ENCODE data around the gene CRYBB3. TPM values are rescaled to one million over a fixed set of nuclear protein-coding genes. Genes with fewer than 3 reads are reported as not detected.
"Not testable (repeated sequence)": the region's sequence is repeated elsewhere in the genome, so short reads cannot be mapped to it uniquely, and the experiment has no call there.

CRYBB3 gene
- total RNA-seq, 2 donors from 2014 or later: 0.78 TPM; not detected in 1

GRCh38 chr22:25204547-25204946 lies 4.9 kb downstream of the CRYBB3 start:
- H3K4me1 Mint-ChIP-seq (ENCODE audit: low read depth in 2 of 2); H3K36me3 Mint-ChIP-seq; H3K27ac Mint-ChIP-seq; H3K27me3 Mint-ChIP-seq; DNase-seq (ENCODE audit: low spot score); H3K4me3 Mint-ChIP-seq; ATAC-seq; H3K9me3 Mint-ChIP-seq: not testable (repeated sequence)

- Mint-ChIP-seq H3K27me3 (peaks cover 0 to 4% of the 10 kb centered on the region in 2 donors), H3K9me3 (no peaks in the 10 kb centered on the region), H3K4me1 (ENCODE audit: low read depth in 2 of 2) (no peaks in the 10 kb centered on the region), H3K27ac (no peak overlapping the region), H3K4me3 (no peak overlapping the region), H3K36me3 (no peaks in the 10 kb centered on the region)
- DNase-seq (ENCODE audit: low spot score): no peak
- no peak for ATAC-seq
These were observed 6.2 kb downstream of the CRYBB3 start for GRCh38 chr22:25205847-25206246.

GRCh38 chr22:25206998-25207397 lies 7.3 kb downstream of the CRYBB3 start:
- Mint-ChIP-seq H3K36me3 (no peaks in the 10 kb centered on the region), H3K27me3 (peaks cover 0 to 7% of the 10 kb centered on the region in 2 donors), H3K4me3 (no peak overlapping the region), H3K27ac (no peak overlapping the region), H3K9me3 (no peaks in the 10 kb centered on the region), H3K4me1 (ENCODE audit: low read depth in 2 of 2) (no peaks in the 10 kb centered on the region)
- ATAC-seq (no peak), DNase-seq (ENCODE audit: low spot score) (no peak)

GRCh38 chr22:25207553-25208157 lies 8.0 kb downstream of the CRYBB3 start:
- Mint-ChIP-seq H3K4me3 (no peak overlapping the region), H3K36me3 (no peaks in the 10 kb centered on the region), H3K4me1 (ENCODE audit: low read depth in 2 of 2) (no peaks in the 10 kb centered on the region), H3K9me3 (no peaks in the 10 kb centered on the region), H3K27me3 (peaks cover 0 to 11% of the 10 kb centered on the region in 2 donors), H3K27ac (no peak overlapping the region)
- DNase-seq (ENCODE audit: low spot score) (no peak), ATAC-seq (no peak)

GRCh38 chr22:25208328-25208727 lies 8.7 kb downstream of the CRYBB3 start:
- Mint-ChIP-seq H3K36me3 (no peaks in the 10 kb centered on the region), H3K27ac (no peak overlapping the region), H3K9me3 (no peaks in the 10 kb centered on the region), H3K4me1 (ENCODE audit: low read depth in 2 of 2) (no peaks in the 10 kb centered on the region), H3K27me3 (peaks cover 0 to 11% of the 10 kb centered on the region in 2 donors), H3K4me3 (no peak overlapping the region)
- no peak for ATAC-seq
- DNase-seq (ENCODE audit: low spot score): no peak

GRCh38 chr22:25208743-25209505 lies 9.3 kb downstream of the CRYBB3 start:
- Mint-ChIP-seq H3K27me3 (peaks cover 5 to 11% of the 10 kb centered on the region in 2 donors), H3K27ac (no peak overlapping the region), H3K4me1 (ENCODE audit: low read depth in 2 of 2) (no peaks in the 10 kb centered on the region), H3K9me3 (no peaks in the 10 kb centered on the region), H3K36me3 (no peaks in the 10 kb centered on the region), H3K4me3 (no peak overlapping the region)
- ATAC-seq (no peak), DNase-seq (ENCODE audit: low spot score) (no peak)

GRCh38 chr22:25210793-25211192 lies 11.1 kb downstream of the CRYBB3 start:
- Mint-ChIP-seq H3K4me1 (ENCODE audit: low read depth in 2 of 2) (no peaks in the 10 kb centered on the region), H3K36me3 (no peaks in the 10 kb centered on the region), H3K9me3 (no peaks in the 10 kb centered on the region), H3K4me3 (no peak overlapping the region), H3K27me3 (peaks cover 6 to 11% of the 10 kb centered on the region in 2 donors), H3K27ac (no peak overlapping the region)
- ATAC-seq (no peak), DNase-seq (ENCODE audit: low spot score) (no peak)

- H3K36me3 Mint-ChIP-seq: no peaks in the 10 kb centered on the region
- H3K27me3 Mint-ChIP-seq: peaks cover 14 to 17% of the 10 kb centered on the region in 2 donors
- no peak overlapping the region for H3K4me3 Mint-ChIP-seq
- no peaks in the 10 kb centered on the region for H3K4me1 Mint-ChIP-seq (ENCODE audit: low read depth in 2 of 2)
- DNase-seq (ENCODE audit: low spot score) (no peak), ATAC-seq (no peak)
- no peaks in the 10 kb centered on the region for H3K9me3 Mint-ChIP-seq
- no peak overlapping the region for H3K27ac Mint-ChIP-seq
These were observed 12.7 kb downstream of the CRYBB3 start for GRCh38 chr22:25212337-25212736.

- no peak for ATAC-seq
- peaks cover 14 to 16% of the 10 kb centered on the region in 2 donors for H3K27me3 Mint-ChIP-seq
- H3K9me3 Mint-ChIP-seq: no peaks in the 10 kb centered on the region
- H3K36me3 Mint-ChIP-seq: no peaks in the 10 kb centered on the region
- H3K4me3 Mint-ChIP-seq: no peak overlapping the region
- H3K4me1 Mint-ChIP-seq (ENCODE audit: low read depth in 2 of 2): no peaks in the 10 kb centered on the region
- no peak for DNase-seq (ENCODE audit: low spot score)
- no peak overlapping the region for H3K27ac Mint-ChIP-seq
These were observed 13.6 kb downstream of the CRYBB3 start for GRCh38 chr22:25213221-25213620.

GRCh38 chr22:25216230-25216629 lies 16.6 kb downstream of the CRYBB3 start:
- DNase-seq (ENCODE audit: low spot score) (no peak), ATAC-seq (no peak)
- H3K4me3 Mint-ChIP-seq: no peak overlapping the region
- H3K36me3 Mint-ChIP-seq: no peaks in the 10 kb centered on the region
- H3K4me1 Mint-ChIP-seq (ENCODE audit: low read depth in 2 of 2): no peaks in the 10 kb centered on the region
- no peaks in the 10 kb centered on the region for H3K9me3 Mint-ChIP-seq
- no peak overlapping the region for H3K27ac Mint-ChIP-seq
- H3K27me3 Mint-ChIP-seq: peaks cover 21 to 24% of the 10 kb centered on the region in 2 donors

GRCh38 chr22:25219211-25219689 lies 19.6 kb downstream of the CRYBB3 start, which contains the start of gene CRYBB2:
TSS of gene CRYBB2 (plus strand) at chr22:25219639. CDS start at chr22:25221430, 1,791 bp downstream.
- Mint-ChIP-seq H3K4me1 (ENCODE audit: low read depth in 2 of 2) (no peaks in the 10 kb centered on the region), H3K36me3 (no peaks in the 10 kb centered on the region), H3K27ac (no peak within 1 kb of the TSS), H3K27me3 (peaks cover 25 to 30% of the 10 kb centered on the region in 2 donors), H3K9me3 (no peaks in the 10 kb centered on the region), H3K4me3 (no peak within 1 kb of the TSS)
- ATAC-seq (no peak), DNase-seq (ENCODE audit: low spot score) (no peak)

- Mint-ChIP-seq H3K4me3 (no peak overlapping the region), H3K27ac (no peak overlapping the region), H3K4me1 (ENCODE audit: low read depth in 2 of 2) (no peaks in the 10 kb centered on the region), H3K36me3 (no peaks in the 10 kb centered on the region), H3K27me3 (peaks cover 28 to 30% of the 10 kb centered on the region in 2 donors), H3K9me3 (no peaks in the 10 kb centered on the region)
- DNase-seq (ENCODE audit: low spot score) (no peak), ATAC-seq (no peak)
These were observed 20.3 kb downstream of the CRYBB3 start for GRCh38 chr22:25219948-25220442.

- no peak overlapping the region for H3K27ac Mint-ChIP-seq
- H3K36me3 Mint-ChIP-seq: no peaks in the 10 kb centered on the region
- H3K9me3 Mint-ChIP-seq: no peaks in the 10 kb centered on the region
- no peak overlapping the region for H3K4me3 Mint-ChIP-seq
- DNase-seq (ENCODE audit: low spot score) (no peak), ATAC-seq (no peak)
- peaks cover 22 to 24% of the 10 kb centered on the region in 2 donors for H3K27me3 Mint-ChIP-seq
- H3K4me1 Mint-ChIP-seq (ENCODE audit: low read depth in 2 of 2): no peaks in the 10 kb centered on the region
These were observed 22.1 kb downstream of the CRYBB3 start for GRCh38 chr22:25221790-25222189.

- Mint-ChIP-seq H3K36me3 (no peaks in the 10 kb centered on the region), H3K27ac (no peak overlapping the region), H3K27me3 (peaks cover 18 to 22% of the 10 kb centered on the region in 2 donors), H3K4me1 (ENCODE audit: low read depth in 2 of 2) (no peaks in the 10 kb centered on the region), H3K4me3 (no peak overlapping the region), H3K9me3 (no peaks in the 10 kb centered on the region)
- no peak for DNase-seq (ENCODE audit: low spot score)
- no peak for ATAC-seq
These were observed 23.7 kb downstream of the CRYBB3 start for GRCh38 chr22:25223269-25223850.

Data from natural killer cell treated with Interleukin-12 subunit alpha and Interleukin-12 subunit beta and Interleukin-15 and Interleukin-18, amount 100 ng/mL, for 72 hours (primary cell).